Epithelial cell of proximal tubule (primary cell): Measurements from ENCODE around the gene ADD2. TPM values are rescaled to one million over a fixed set of nuclear protein-coding genes. Genes with fewer than 3 reads are reported as not detected.

Experiments used
- DNase-seq: peaks from one replicate; pipeline ENCODE4 v3.0.0-alpha.2; 2011; ENCODE audit warnings: low read depth
- H3K4me3 ChIP-seq: 2 replicates; pipeline ENCODE4 v1.5.1; 2011; ENCODE audit warnings: low read depth, mild to moderate bottlenecking, low read length
- CTCF ChIP-seq: conservative IDR thresholded peaks from 2 replicates; pipeline ENCODE4 v1.5.1; 2012; ENCODE audit warnings: low read depth, mild to moderate bottlenecking, low read length
- total RNA-seq: library from RNA; depleted of rRNA; stranded (reverse); fragments of >200 nt; gene quantifications from 2 replicates; pipeline ENCODE4 v1.2.3, GENCODE V29; 2015

Gene ADD2
- total RNA-seq, 1 donor from 2014 or later, result 21.3 TPM

GRCh38 chr2:70716951-70717350 lies 51.0 kb downstream of the ADD2 start:
- no peak for DNase-seq
- TF ChIP-seq CTCF, result no peak
- no peak overlapping the region for H3K4me3 ChIP-seq

GRCh38 chr2:70716131-70716743 lies 51.8 kb downstream of the ADD2 start:
- no peak overlapping the region for H3K4me3 ChIP-seq
- no peak for TF ChIP-seq CTCF
- no peak for DNase-seq

GRCh38 chr2:70715071-70715985 lies 52.7 kb downstream of the ADD2 start:
- no peak overlapping the region for H3K4me3 ChIP-seq
- TF ChIP-seq CTCF, result no peak
- DNase-seq, result no peak

GRCh38 chr2:70714141-70714905 lies 53.7 kb downstream of the ADD2 start:
- H3K4me3 ChIP-seq, result no peak overlapping the region
- no peak for TF ChIP-seq CTCF
- DNase-seq, result no peak

- TF ChIP-seq CTCF, result no peak
- DNase-seq, result no peak
Observed at GRCh38 chr2:70712916-70713315, 55.1 kb downstream of the ADD2 start.

GRCh38 chr2:70711191-70711590 lies 56.8 kb downstream of the ADD2 start:
- no peak overlapping the region for H3K4me3 ChIP-seq
- no peak for TF ChIP-seq CTCF
- no peak for DNase-seq

More at GRCh38 chr2:70712916-70713315, 55.1 kb downstream of the ADD2 start:
- no peak overlapping the region for H3K4me3 ChIP-seq
